NCI-H748 treated with DMSO at 0.1 percent for 48 hours (cell line): ENCODE data around the gene FOLR2.
"Not testable (repeated sequence)": the region's sequence is repeated elsewhere in the genome, so short reads cannot be mapped to it uniquely, and the experiment has no call there.

Experiments used
- DNase-seq: peaks from one replicate; lab custom pipeline; 2025; lab: John Stamatoyannopoulos, UW

FOLR2 gene

GRCh38 chr11:72206794-72207193 is 9.8 kb upstream of the FOLR2 start:
- not testable (repeated sequence) for DNase-seq

GRCh38 chr11:72208281-72208680 is 8.3 kb upstream of the FOLR2 start:
- DNase-seq: no peak

- no peak for DNase-seq
Observed at GRCh38 chr11:72209101-72209500, 7.5 kb upstream of the FOLR2 start.

GRCh38 chr11:72217841-72218240 is 1.2 kb downstream of the FOLR2 start:
- no peak for DNase-seq

GRCh38 chr11:72218251-72218745 is 1.7 kb downstream of the FOLR2 start:
- no peak for DNase-seq

- DNase-seq: no peak
Observed at GRCh38 chr11:72220696-72221363, 4.2 kb downstream of the FOLR2 start.

GRCh38 chr11:72221386-72222075 is 4.9 kb downstream of the FOLR2 start:
- no peak for DNase-seq

- no peak for DNase-seq
Observed at GRCh38 chr11:72222106-72222891, 5.7 kb downstream of the FOLR2 start.

GRCh38 chr11:72222907-72223614 is 6.5 kb downstream of the FOLR2 start:
- DNase-seq: peak; percentile 96

GRCh38 chr11:72223615-72224563 is 7.3 kb downstream of the FOLR2 start:
- DNase-seq: no peak

- DNase-seq: no peak
Observed at GRCh38 chr11:72224564-72225410, 8.2 kb downstream of the FOLR2 start, which contains the start of gene INPPL1. TSS of gene INPPL1 (plus strand) at chr11:72224767. CDS start at chr11:72224985, 218 bp downstream.

GRCh38 chr11:72225411-72225951 is 8.9 kb downstream of the FOLR2 start:
- no peak for DNase-seq

- no peak for DNase-seq
Observed at GRCh38 chr11:72226701-72227100, 10.1 kb downstream of the FOLR2 start.

- no peak for DNase-seq
Observed at GRCh38 chr11:72227316-72228228, 11.0 kb downstream of the FOLR2 start.

- DNase-seq: no peak
Observed at GRCh38 chr11:72228229-72228843, 11.7 kb downstream of the FOLR2 start.

- DNase-seq: no peak
Observed at GRCh38 chr11:72228844-72229231, 12.2 kb downstream of the FOLR2 start.

GRCh38 chr11:72229336-72229924 is 12.8 kb downstream of the FOLR2 start:
- DNase-seq: no peak
